Measurements from ENCODE around the gene RTKN. TPM values are rescaled to one million over a fixed set of nuclear protein-coding genes. Genes with fewer than 3 reads are reported as not detected.
"Not testable (repeated sequence)": the region's sequence is repeated elsewhere in the genome, so short reads cannot be mapped to it uniquely, and the experiment has no call there.

RTKN gene
- total and polyA plus RNA-seq, 10 of the 15 experiments (the other 5 are each of a cell fraction or from before 2014, with no cell fraction given) = 0.50 to 12.3 (median 5.4) TPM

GRCh38 chr2:74483675-74484164 lies 42.0 kb upstream of the RTKN start:
- not testable (repeated sequence) for H3K27me3 ChIP-seq (replicated peaks in 1 of 2; ENCODE audit: control insufficient read depth in 2 of 2, insufficient read depth in 2 of 2, low read length in 1 of 2); H3K9me3 ChIP-seq (replicated peaks; ENCODE audit: control insufficient read depth, insufficient read depth, low read length); ATAC-seq; H4K20me1 ChIP-seq (ENCODE audit: control insufficient read depth, insufficient read depth); BruUV-seq (replicated peaks); DNase-seq (ENCODE audit: low read depth, low spot score); FAIRE-seq; H3K36me3 ChIP-seq (ENCODE audit: control insufficient read depth in 2 of 2, insufficient read depth in 2 of 2, low read length in 1 of 2)
- Histone ChIP-seq H3K27ac (ENCODE audit: control insufficient read depth, insufficient read depth) (peak overlapping the region; percentile 96), H3K4me1 (ENCODE audit: control insufficient read depth, insufficient read depth, low read length) (peaks cover 13% of the 10 kb centered on the region), H3K79me2 (ENCODE audit: control insufficient read depth, insufficient read depth, low read length) (peaks cover 27% of the 10 kb centered on the region), H3K4me2 (ENCODE audit: control insufficient read depth, insufficient read depth) (peak overlapping the region; percentile 53), H3K4me3 (peak overlapping the region; percentile 97), H3K9ac (ENCODE audit: control insufficient read depth, insufficient read depth, low read length) (peak overlapping the region; percentile 91), H2AFZ (ENCODE audit: control insufficient read depth, low read depth, low read length) (peak overlapping the region; percentile 100)
- in situ Hi-C loops (cut with MboI) (loop anchor here (10.0 kb wide), 1 partner anchor 101 kb away; no protein-coding TSS in a partner anchor), intact Hi-C loops (cut with micrococcal nuclease; ENCODE audit: unreplicated experiment) (loop anchor here (1.0 to 2.0 kb wide), 5 partner anchors 19 to 104 kb away; no protein-coding TSS in a partner anchor)
- CTCF ChIA-PET = interaction anchor here (0.7 to 19.4 kb wide), 19 partner anchors 8 to 242 kb away, joined by 3 to 280 read pairs (median 4); partner anchors contain the start of genes AUP1, C2orf81, HTRA2 and INO80B
- TF ChIP-seq, protein P1, sequence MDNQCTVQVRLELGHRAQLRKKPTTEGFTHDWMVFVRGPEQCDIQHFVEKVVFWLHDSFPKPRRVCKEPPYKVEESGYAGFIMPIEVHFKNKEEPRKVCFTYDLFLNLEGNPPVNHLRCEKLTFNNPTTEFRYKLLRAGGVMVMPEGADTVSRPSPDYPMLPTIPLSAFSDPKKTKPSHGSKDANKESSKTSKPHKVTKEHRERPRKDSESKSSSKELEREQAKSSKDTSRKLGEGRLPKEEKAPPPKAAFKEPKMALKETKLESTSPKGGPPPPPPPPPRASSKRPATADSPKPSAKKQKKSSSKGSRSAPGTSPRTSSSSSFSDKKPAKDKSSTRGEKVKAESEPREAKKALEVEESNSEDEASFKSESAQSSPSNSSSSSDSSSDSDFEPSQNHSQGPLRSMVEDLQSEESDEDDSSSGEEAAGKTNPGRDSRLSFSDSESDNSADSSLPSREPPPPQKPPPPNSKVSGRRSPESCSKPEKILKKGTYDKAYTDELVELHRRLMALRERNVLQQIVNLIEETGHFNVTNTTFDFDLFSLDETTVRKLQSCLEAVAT (IDR thresholded peaks at IDR 0.05) = 0 out of 2 replicates have a peak, but pooled peaks have one; percentile 37
- SMC1A ChIA-PET (ENCODE audit: uncharacterized antibody, unreplicated experiment) = interaction anchor here (0.6 to 5.7 kb wide), 12 partner anchors 10 to 791 kb away, joined by 3 to 128 read pairs (median 5); partner anchors contain the start of genes INO80B, MRPL53 and WBP1
- 87% methylated on average over 19 of the region's 19 CpGs for WGBS (ENCODE audit: insufficient coverage, insufficient replicate concordance, low lambda C conversion rate, missing lambda C conversion rate)
- RAD21 ChIA-PET (ENCODE audit: unreplicated experiment) = interaction anchor here (0.8 to 5.9 kb wide), 9 partner anchors 11 to 104 kb away, joined by 3 to 121 read pairs (median 9); partner anchors contain the start of genes AUP1, HTRA2, INO80B and MRPL53
- POLR2A ChIA-PET = interaction anchor here (0.8 to 3.6 kb wide), 9 partner anchors 11 to 105 kb away, joined by 3 to 44 read pairs (median 10); partner anchors contain the start of genes AUP1, HTRA2, INO80B and MRPL53
